ENCODE data around the gene CTDSPL. TPM values are rescaled to one million over a fixed set of nuclear protein-coding genes. Genes with fewer than 3 reads are reported as not detected.

Gene CTDSPL
- total RNA-seq, 1 experiment from 2014 or later: not detected

DNA sequence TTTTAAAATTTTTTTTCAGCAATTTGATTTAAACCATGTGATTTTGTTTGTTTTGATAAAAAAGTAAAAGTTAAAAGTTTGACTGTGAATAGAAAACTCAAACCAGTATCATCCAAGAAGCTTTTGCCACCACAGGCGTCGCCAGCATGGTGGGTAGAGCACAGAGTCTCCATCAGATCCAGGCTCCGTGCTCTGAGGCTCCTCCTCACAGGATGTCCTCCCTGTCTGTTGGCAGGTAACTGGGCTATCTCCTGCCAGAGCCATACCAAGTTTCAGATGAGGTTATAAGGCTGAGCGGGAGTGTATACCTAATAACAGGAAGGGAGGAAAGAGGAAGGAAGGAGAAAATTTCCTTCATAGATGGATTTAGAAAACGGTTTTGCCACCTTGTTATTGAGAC lies 28.8 kb downstream of the CTDSPL start:
- Histone ChIP-seq H3K4me1 (ENCODE audit: low read length) (no peaks in the 10 kb centered on the region), H3K36me3 (ENCODE audit: insufficient read depth, low read length) (no peaks in the 10 kb centered on the region), H3K9me2 (replicated peaks; ENCODE audit: insufficient read depth, low read length) (no peaks in the 10 kb centered on the region), H3K4me2 (ENCODE audit: low read depth, low read length, poor library complexity, severe bottlenecking) (no peak overlapping the region), H3K27me3 (ENCODE audit: low read length) (no peaks in the 10 kb centered on the region), H3K4me3 (ENCODE audit: low read length) (no peak overlapping the region), H3K27ac (ENCODE audit: low read length) (no peak overlapping the region), H2AFZ (ENCODE audit: low read length) (no peak overlapping the region), H3K9me3 (ENCODE audit: low read length) (no peaks in the 10 kb centered on the region), H3K9ac (ENCODE audit: low read length) (no peak overlapping the region), H3K79me2 (ENCODE audit: low read length) (no peaks in the 10 kb centered on the region), H4K20me1 (ENCODE audit: insufficient read depth, low read depth, low read length) (no peaks in the 10 kb centered on the region)
- DNase-seq: no peak

DNA sequence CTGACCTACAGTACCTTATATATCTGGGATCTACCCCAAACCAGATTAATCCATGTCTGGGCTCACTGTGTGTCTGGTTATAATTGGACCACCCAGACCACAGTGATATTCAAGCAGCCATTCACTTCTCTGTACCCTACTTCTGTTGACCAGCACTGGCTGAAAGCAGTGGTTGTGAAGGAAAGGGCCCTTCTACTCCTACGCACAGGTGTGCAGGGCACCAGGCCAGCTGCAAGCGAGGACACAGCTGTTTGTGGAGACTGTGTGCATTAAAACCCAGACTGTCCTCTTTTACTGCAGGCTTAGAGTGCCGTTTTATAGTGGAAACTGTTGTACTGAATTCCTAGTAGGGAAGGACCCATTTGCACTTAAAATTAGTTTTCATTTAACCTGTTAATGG lies 29.5 kb downstream of the CTDSPL start:
- H3K27ac ChIP-seq (ENCODE audit: low read length): no peak overlapping the region
- DNase-seq: no peak
- H3K9me2 ChIP-seq (replicated peaks; ENCODE audit: insufficient read depth, low read length): no peaks in the 10 kb centered on the region
- H3K9ac ChIP-seq (ENCODE audit: low read length): no peak overlapping the region
- no peak overlapping the region for H3K4me3 ChIP-seq (ENCODE audit: low read length)
- no peaks in the 10 kb centered on the region for H3K27me3 ChIP-seq (ENCODE audit: low read length)
- no peaks in the 10 kb centered on the region for H3K4me1 ChIP-seq (ENCODE audit: low read length)
- H4K20me1 ChIP-seq (ENCODE audit: insufficient read depth, low read depth, low read length): no peaks in the 10 kb centered on the region
- H3K9me3 ChIP-seq (ENCODE audit: low read length): no peaks in the 10 kb centered on the region
- H2AFZ ChIP-seq (ENCODE audit: low read length): no peak overlapping the region
- no peak overlapping the region for H3K4me2 ChIP-seq (ENCODE audit: low read depth, low read length, poor library complexity, severe bottlenecking)
- no peaks in the 10 kb centered on the region for H3K36me3 ChIP-seq (ENCODE audit: insufficient read depth, low read length)
- H3K79me2 ChIP-seq (ENCODE audit: low read length): no peaks in the 10 kb centered on the region

DNA sequence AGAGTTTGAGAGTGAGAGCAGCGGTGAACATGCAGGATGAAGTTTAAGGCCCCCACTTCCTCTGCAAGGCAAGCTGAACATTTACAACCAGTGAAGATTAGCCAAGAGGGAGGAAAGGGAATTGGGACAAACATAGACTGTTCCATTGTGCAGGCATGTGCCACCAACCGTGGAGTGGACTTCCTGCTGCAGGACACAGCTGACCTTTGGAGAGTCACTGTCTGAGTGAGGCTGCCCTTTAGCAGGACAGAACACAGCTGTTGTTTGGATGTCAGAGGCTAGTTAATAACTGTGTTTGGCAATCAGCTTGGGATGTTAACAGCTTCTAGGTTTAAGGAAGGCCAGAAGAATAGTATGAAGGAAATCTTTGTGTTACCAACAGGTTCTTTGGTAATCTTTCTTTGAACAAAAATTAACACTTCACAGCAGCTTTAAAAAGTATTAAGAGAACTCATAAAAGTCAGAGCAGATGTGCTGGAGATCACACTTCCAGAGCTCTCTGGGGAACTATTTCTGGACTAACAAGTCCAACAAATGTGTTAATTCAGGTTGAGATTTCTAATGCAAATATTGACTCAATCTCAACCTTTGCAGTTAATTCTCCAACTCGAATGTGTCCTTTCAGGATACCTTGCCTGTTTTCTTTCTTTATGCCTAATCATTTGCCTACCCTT lies 31.4 kb downstream of the CTDSPL start:
- H3K4me3 ChIP-seq (ENCODE audit: low read length): no peak overlapping the region
- no peak for DNase-seq
- H2AFZ ChIP-seq (ENCODE audit: low read length): no peak overlapping the region
- H3K9ac ChIP-seq (ENCODE audit: low read length): no peak overlapping the region
- no peaks in the 10 kb centered on the region for H3K9me2 ChIP-seq (replicated peaks; ENCODE audit: insufficient read depth, low read length)
- H3K79me2 ChIP-seq (ENCODE audit: low read length): no peaks in the 10 kb centered on the region
- H3K27ac ChIP-seq (ENCODE audit: low read length): no peak overlapping the region
- H3K36me3 ChIP-seq (ENCODE audit: insufficient read depth, low read length): no peaks in the 10 kb centered on the region
- H3K27me3 ChIP-seq (ENCODE audit: low read length): no peaks in the 10 kb centered on the region
- H4K20me1 ChIP-seq (ENCODE audit: insufficient read depth, low read depth, low read length): no peaks in the 10 kb centered on the region
- H3K9me3 ChIP-seq (ENCODE audit: low read length): no peaks in the 10 kb centered on the region
- no peak overlapping the region for H3K4me2 ChIP-seq (ENCODE audit: low read depth, low read length, poor library complexity, severe bottlenecking)
- H3K4me1 ChIP-seq (ENCODE audit: low read length): no peaks in the 10 kb centered on the region

DNA sequence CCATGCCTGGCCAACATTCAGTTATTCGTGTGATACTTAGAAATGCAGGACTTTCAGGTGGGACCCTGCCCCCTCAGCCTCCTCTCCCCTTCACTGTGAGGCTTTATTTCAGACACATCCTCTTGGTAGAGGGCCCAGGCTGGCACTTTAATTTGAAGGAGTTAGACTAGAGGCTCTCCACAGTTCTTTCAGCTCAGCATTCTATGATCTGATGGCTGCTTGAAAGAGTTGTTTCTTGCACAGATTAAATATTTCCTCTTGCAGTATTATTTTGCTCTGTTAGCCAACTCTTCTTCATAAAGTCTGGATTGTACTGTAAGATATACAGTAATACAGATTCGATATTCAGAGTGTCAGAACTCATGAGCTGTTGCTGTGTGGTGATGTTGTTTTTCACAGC lies 35.1 kb downstream of the CTDSPL start:
- Histone ChIP-seq H3K4me3 (ENCODE audit: low read length) (no peak overlapping the region), H3K4me1 (ENCODE audit: low read length) (no peaks in the 10 kb centered on the region), H2AFZ (ENCODE audit: low read length) (no peak overlapping the region), H3K27me3 (ENCODE audit: low read length) (no peaks in the 10 kb centered on the region), H3K9me3 (ENCODE audit: low read length) (no peaks in the 10 kb centered on the region), H3K9me2 (replicated peaks; ENCODE audit: insufficient read depth, low read length) (no peaks in the 10 kb centered on the region), H3K27ac (ENCODE audit: low read length) (no peak overlapping the region), H3K4me2 (ENCODE audit: low read depth, low read length, poor library complexity, severe bottlenecking) (no peak overlapping the region), H3K36me3 (ENCODE audit: insufficient read depth, low read length) (no peaks in the 10 kb centered on the region), H3K9ac (ENCODE audit: low read length) (no peak overlapping the region), H3K79me2 (ENCODE audit: low read length) (no peaks in the 10 kb centered on the region), H4K20me1 (ENCODE audit: insufficient read depth, low read depth, low read length) (no peaks in the 10 kb centered on the region)
- DNase-seq: no peak

DNA sequence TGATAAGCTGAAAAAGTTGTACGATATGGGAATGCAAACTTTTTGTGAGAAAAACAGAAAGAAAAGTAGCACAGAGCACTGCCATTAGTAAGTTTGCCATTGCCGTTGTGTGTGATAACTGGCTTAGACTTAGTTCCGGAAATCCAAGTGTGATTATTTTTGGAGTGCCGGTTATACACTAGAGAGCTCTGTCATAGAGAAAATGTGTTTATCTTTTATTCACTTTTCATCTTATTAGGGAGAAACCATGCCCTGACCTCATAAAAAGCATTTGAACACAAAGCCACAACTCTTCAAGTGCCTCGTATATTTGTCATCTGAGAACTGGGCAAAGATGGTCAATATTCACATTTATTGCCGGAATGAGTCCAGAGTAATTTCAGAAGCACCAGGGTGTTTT lies 36.1 kb downstream of the CTDSPL start:
- Histone ChIP-seq H3K4me2 (ENCODE audit: low read depth, low read length, poor library complexity, severe bottlenecking) (no peak overlapping the region), H3K9me2 (replicated peaks; ENCODE audit: insufficient read depth, low read length) (no peaks in the 10 kb centered on the region)
- DNase-seq: no peak

DNA sequence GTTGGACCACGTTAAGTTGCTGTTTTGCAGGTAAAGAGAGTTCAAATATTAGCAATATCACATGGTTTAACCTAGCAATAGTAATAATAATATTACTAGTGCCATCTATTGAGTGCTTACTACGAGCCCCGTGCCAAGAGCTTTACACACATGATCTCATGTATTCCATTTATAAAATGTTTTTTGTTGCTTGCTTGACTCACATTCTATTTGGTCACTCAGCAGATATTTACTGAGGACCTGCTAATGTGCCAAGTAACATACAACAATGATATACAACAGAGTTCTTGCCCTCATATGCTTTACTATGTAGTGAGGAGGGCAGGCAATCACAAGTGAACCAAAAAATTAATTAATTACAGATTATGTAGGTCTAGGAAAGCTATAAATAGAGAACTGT lies 36.7 kb downstream of the CTDSPL start:
- Histone ChIP-seq H3K9me2 (replicated peaks; ENCODE audit: insufficient read depth, low read length) (no peaks in the 10 kb centered on the region), H3K4me2 (ENCODE audit: low read depth, low read length, poor library complexity, severe bottlenecking) (no peak overlapping the region), H2AFZ (ENCODE audit: low read length) (no peak overlapping the region), H3K36me3 (ENCODE audit: insufficient read depth, low read length) (no peaks in the 10 kb centered on the region), H3K27ac (ENCODE audit: low read length) (no peak overlapping the region), H3K4me3 (ENCODE audit: low read length) (no peak overlapping the region), H3K79me2 (ENCODE audit: low read length) (no peaks in the 10 kb centered on the region), H3K27me3 (ENCODE audit: low read length) (no peaks in the 10 kb centered on the region), H3K4me1 (ENCODE audit: low read length) (no peaks in the 10 kb centered on the region), H3K9me3 (ENCODE audit: low read length) (no peaks in the 10 kb centered on the region), H4K20me1 (ENCODE audit: insufficient read depth, low read depth, low read length) (no peaks in the 10 kb centered on the region), H3K9ac (ENCODE audit: low read length) (no peak overlapping the region)
- DNase-seq: no peak

More for the DNA sequence above, 36.1 kb downstream of the CTDSPL start:
- Histone ChIP-seq H3K36me3 (ENCODE audit: insufficient read depth, low read length) (no peaks in the 10 kb centered on the region), H3K27me3 (ENCODE audit: low read length) (no peaks in the 10 kb centered on the region), H3K9me3 (ENCODE audit: low read length) (no peaks in the 10 kb centered on the region), H3K4me3 (ENCODE audit: low read length) (no peak overlapping the region), H4K20me1 (ENCODE audit: insufficient read depth, low read depth, low read length) (no peaks in the 10 kb centered on the region), H2AFZ (ENCODE audit: low read length) (no peak overlapping the region), H3K9ac (ENCODE audit: low read length) (no peak overlapping the region), H3K4me1 (ENCODE audit: low read length) (no peaks in the 10 kb centered on the region), H3K27ac (ENCODE audit: low read length) (no peak overlapping the region), H3K79me2 (ENCODE audit: low read length) (no peaks in the 10 kb centered on the region)

DNA sequence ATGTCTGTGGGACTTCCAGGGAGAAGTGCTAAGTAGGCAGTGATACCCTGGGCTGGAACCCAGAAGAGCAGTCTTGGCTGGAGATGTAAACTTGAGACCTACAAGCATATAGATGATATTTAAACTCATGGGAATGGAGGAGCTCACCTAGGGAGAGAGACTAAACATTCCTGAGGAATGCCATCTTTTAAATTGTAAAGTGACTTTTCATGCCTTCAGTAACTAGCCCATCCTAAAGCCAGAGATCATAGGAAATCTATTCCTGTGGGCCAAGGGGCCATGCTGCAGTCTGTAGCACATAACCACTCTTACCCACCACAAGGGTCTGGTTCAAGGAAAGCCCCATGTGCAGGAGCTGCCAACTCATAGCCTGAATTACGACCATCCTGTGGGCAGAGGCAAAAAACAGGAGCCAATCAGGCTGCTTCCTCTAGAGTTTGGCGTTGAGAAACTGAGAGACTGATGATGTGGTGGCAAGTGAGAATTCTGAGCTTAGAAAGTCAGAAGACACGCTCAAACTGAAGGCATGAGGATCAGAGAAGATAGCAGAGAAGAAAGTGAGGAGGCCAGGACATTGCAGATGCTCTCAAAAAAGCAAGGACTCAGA lies 37.5 kb downstream of the CTDSPL start:
- Histone ChIP-seq H3K36me3 (ENCODE audit: insufficient read depth, low read length) (no peaks in the 10 kb centered on the region), H3K27ac (ENCODE audit: low read length) (no peak overlapping the region), H4K20me1 (ENCODE audit: insufficient read depth, low read depth, low read length) (no peaks in the 10 kb centered on the region), H3K27me3 (ENCODE audit: low read length) (no peaks in the 10 kb centered on the region), H3K9ac (ENCODE audit: low read length) (no peak overlapping the region), H3K4me1 (ENCODE audit: low read length) (no peaks in the 10 kb centered on the region), H2AFZ (ENCODE audit: low read length) (no peak overlapping the region), H3K4me3 (ENCODE audit: low read length) (no peak overlapping the region), H3K9me2 (replicated peaks; ENCODE audit: insufficient read depth, low read length) (no peaks in the 10 kb centered on the region), H3K4me2 (ENCODE audit: low read depth, low read length, poor library complexity, severe bottlenecking) (no peak overlapping the region), H3K9me3 (ENCODE audit: low read length) (no peaks in the 10 kb centered on the region), H3K79me2 (ENCODE audit: low read length) (no peaks in the 10 kb centered on the region)
- no peak for DNase-seq

DNA sequence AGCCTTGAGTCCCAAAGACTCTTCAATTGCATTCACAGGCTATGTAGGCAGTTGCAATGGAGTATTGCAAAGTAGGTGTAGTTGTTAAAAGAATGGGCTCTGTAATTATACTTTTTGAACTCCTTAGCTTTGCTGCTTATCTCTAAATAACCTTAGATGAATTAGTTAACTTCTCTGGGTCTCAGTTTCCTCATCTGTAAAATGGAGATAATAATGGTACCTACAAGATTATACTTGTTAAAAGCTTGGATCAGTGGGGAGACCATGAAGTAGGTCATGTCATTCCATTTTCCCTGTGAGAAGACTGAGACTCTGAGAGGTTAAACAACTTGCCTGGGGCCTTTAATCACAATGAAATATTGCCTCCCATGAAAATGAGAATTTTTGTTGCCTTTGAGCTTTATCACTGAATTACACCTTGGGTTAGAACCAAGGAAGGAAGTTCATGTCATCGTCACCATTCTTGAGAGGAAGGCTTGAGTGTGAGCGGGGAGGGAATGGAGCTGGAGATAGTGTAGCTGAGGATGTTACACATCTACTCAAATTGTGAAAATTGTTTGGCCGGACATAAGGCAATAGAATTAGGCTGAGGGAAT lies 38.1 kb downstream of the CTDSPL start:
- Histone ChIP-seq H3K9me3 (ENCODE audit: low read length) (no peaks in the 10 kb centered on the region), H3K27ac (ENCODE audit: low read length) (no peak overlapping the region), H3K9ac (ENCODE audit: low read length) (no peak overlapping the region), H2AFZ (ENCODE audit: low read length) (no peak overlapping the region), H4K20me1 (ENCODE audit: insufficient read depth, low read depth, low read length) (no peaks in the 10 kb centered on the region), H3K4me1 (ENCODE audit: low read length) (no peaks in the 10 kb centered on the region), H3K79me2 (ENCODE audit: low read length) (no peaks in the 10 kb centered on the region), H3K27me3 (ENCODE audit: low read length) (no peaks in the 10 kb centered on the region), H3K9me2 (replicated peaks; ENCODE audit: insufficient read depth, low read length) (no peaks in the 10 kb centered on the region), H3K4me3 (ENCODE audit: low read length) (no peak overlapping the region), H3K36me3 (ENCODE audit: insufficient read depth, low read length) (no peaks in the 10 kb centered on the region), H3K4me2 (ENCODE audit: low read depth, low read length, poor library complexity, severe bottlenecking) (no peak overlapping the region)
- DNase-seq: no peak

Data from Karpas-422 (cell line).